ENCODE data around the gene ZNF644.

ZNF644 gene

DNA sequence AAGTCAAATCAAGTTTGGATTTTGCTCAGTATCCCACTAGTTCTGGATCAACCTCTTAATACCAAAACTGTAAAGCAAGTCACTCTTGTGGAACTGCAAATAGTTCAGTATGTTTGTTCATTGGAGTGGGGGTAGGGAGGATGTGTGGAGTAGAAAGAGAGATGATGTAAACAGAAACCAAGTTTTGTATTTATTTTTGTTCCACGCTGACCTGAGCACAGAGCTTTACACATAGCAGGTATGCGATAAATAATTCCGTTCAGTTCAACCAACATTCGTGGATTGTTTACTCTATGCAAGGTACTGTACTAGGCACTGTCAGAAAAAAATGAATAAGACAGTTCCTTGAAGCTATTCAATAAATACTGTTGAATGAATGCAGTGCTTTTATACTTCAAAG lies 4.5 kb upstream of the ZNF644 start:
- peak; percentile 39 for DNase-seq (ENCODE audit: extremely low read depth, insufficient read length)
- H3K4me3 ChIP-seq (replicated peaks; ENCODE audit: low read depth, low read length), result peak overlapping the region; percentile 11; the same call in 1 of the 2 replicates
- TF ChIP-seq, protein P1, sequence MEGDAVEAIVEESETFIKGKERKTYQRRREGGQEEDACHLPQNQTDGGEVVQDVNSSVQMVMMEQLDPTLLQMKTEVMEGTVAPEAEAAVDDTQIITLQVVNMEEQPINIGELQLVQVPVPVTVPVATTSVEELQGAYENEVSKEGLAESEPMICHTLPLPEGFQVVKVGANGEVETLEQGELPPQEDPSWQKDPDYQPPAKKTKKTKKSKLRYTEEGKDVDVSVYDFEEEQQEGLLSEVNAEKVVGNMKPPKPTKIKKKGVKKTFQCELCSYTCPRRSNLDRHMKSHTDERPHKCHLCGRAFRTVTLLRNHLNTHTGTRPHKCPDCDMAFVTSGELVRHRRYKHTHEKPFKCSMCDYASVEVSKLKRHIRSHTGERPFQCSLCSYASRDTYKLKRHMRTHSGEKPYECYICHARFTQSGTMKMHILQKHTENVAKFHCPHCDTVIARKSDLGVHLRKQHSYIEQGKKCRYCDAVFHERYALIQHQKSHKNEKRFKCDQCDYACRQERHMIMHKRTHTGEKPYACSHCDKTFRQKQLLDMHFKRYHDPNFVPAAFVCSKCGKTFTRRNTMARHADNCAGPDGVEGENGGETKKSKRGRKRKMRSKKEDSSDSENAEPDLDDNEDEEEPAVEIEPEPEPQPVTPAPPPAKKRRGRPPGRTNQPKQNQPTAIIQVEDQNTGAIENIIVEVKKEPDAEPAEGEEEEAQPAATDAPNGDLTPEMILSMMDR (IDR thresholded peaks at IDR 0.05; ENCODE audit: insufficient read depth, low read length, poor library complexity, severe bottlenecking), result no peak

DNA sequence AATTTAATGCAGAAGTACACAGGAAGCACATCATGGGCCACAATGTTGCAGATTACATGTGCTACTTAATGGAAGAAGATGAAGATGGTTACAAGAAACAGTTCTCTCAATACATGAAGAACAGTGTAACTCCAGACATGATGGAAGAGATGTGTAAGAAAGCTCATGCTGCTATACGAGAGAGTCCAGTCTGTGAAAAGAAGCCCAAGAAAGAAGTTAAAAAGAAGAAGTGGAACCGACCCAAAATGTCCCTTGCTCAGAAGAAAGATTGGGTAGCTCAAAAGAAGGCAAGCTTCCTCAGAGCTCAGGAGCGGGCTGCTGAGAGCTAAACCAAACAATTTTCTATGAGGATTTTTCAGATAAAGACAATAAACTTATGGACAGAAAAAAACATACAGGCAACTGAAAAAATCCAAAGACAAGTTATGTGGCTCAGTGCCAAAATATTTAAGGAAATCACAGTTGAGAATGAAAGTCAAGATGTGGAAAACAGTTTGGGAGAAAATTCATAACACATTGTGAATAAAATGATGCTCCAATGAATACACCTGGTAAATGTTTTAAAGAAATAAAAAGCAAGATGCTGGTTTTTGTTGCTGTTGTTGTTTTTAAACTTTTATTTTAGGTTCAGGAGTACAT lies 2.8 kb upstream of the ZNF644 start:
- TF ChIP-seq, protein P1 (IDR thresholded peaks at IDR 0.05; ENCODE audit: insufficient read depth, low read length, poor library complexity, severe bottlenecking), result no peak

More for the DNA sequence above, 4.5 kb upstream of the ZNF644 start:
- Histone ChIP-seq H3K36me3 (ENCODE audit: control insufficient read depth, insufficient read depth, low read length) (no peaks in the 10 kb centered on the region), H3K27me3 (replicated peaks; ENCODE audit: control insufficient read depth, insufficient read depth, low read length) (no peaks in the 10 kb centered on the region)

DNA sequence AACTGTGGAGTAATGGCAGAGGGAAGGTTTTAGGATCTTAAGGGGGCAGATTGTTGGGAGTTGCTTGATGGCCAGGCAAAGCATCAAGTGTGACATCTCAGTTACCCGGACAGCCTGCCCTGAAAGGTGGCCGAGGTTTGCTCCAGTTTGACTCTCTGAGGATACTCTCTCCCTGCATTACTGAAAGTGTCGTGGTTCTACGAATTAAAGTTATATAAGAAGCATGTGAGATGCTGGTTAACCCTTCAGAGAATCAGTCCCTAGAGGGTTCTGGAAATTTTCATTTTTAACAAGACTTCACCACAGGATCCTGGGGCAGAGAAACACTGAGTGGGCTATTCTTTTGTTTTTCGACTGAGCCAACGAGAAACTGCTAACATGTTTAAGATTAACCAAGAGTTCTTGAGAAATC lies 689 bp upstream of the ZNF644 start:
- Histone ChIP-seq H3K36me3 (ENCODE audit: control insufficient read depth, insufficient read depth, low read length) (no peaks in the 10 kb centered on the region), H3K27me3 (replicated peaks; ENCODE audit: control insufficient read depth, insufficient read depth, low read length) (no peaks in the 10 kb centered on the region), H3K4me3 (replicated peaks; ENCODE audit: low read depth, low read length) (peak overlapping the region; percentile 93)
- TF ChIP-seq, protein P1 (IDR thresholded peaks at IDR 0.05; ENCODE audit: insufficient read depth, low read length, poor library complexity, severe bottlenecking), result no peak
- DNase-seq (ENCODE audit: extremely low read depth, insufficient read length), result no peak

More for the DNA sequence above, 2.8 kb upstream of the ZNF644 start:
- Histone ChIP-seq H3K36me3 (ENCODE audit: control insufficient read depth, insufficient read depth, low read length) (no peaks in the 10 kb centered on the region), H3K27me3 (replicated peaks; ENCODE audit: control insufficient read depth, insufficient read depth, low read length) (no peaks in the 10 kb centered on the region), H3K4me3 (replicated peaks; ENCODE audit: low read depth, low read length) (no peak overlapping the region)
- DNase-seq (ENCODE audit: extremely low read depth, insufficient read length), result no peak

DNA sequence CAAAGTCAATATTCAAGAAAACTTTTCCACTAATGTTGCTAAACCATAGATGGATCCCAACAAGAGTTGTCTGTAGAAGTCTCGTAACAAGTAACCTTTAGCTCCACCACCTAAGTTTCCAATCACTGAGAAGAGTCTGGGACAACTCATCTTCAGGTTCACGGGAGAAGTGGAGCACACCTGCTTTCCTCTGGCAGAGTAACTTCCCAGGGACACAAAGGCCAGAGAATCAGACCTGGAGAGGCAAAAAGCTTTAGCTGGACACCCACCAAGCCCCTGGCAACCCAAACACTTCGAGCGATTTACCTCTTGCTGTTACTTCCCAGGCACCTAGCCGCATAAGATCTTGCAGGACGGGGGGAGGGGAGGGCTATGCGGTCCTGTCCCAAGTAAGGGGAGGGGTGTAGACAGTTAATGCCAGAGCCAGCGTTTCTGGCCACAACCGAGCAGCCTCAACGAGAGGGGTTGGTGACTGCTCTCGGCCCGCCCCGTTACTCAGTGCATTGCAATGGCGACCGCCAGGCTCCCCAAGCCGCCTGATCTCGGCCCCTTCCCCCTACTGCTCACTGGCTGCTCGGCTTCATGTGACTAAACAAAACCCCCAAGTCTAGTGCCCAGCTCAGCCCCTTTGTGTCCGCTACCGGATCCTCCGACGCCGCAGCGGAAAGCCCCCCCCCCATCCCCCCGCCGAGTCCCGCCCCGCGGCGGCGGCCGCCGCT lies 709 bp downstream of the ZNF644 start:
- DNase-seq (ENCODE audit: extremely low read depth, insufficient read length), result peak; percentile 81
- no peaks in the 10 kb centered on the region for H3K36me3 ChIP-seq (ENCODE audit: control insufficient read depth, insufficient read depth, low read length)
- H3K4me3 ChIP-seq (replicated peaks; ENCODE audit: low read depth, low read length), result peak overlapping the region; percentile 93
- H3K27me3 ChIP-seq (replicated peaks; ENCODE audit: control insufficient read depth, insufficient read depth, low read length), result no peaks in the 10 kb centered on the region
- TF ChIP-seq, protein P1 (IDR thresholded peaks at IDR 0.05; ENCODE audit: insufficient read depth, low read length, poor library complexity, severe bottlenecking), result no peak

DNA sequence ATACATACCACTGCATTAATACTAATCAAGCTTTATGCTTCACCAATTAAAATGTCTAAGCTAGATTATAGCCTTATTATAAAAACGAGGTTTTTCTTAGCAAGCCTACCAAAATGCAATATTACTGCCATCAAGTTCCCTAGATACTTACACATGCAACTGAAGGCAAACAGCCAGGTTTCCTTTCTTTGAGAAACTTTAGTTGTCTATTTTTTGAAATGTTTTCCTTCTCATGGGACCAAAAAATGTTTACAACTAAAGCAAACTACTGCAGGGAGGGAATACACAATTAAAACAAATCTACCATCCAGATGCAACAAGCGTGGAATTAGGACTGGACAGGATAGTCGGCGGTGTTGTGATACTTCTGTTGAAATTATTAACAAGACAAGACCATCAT lies 1.3 kb downstream of the ZNF644 start:
- no peak for DNase-seq (ENCODE audit: extremely low read depth, insufficient read length)
- H3K36me3 ChIP-seq (ENCODE audit: control insufficient read depth, insufficient read depth, low read length), result no peaks in the 10 kb centered on the region
- TF ChIP-seq, protein P1 (IDR thresholded peaks at IDR 0.05; ENCODE audit: insufficient read depth, low read length, poor library complexity, severe bottlenecking), result no peak
- H3K27me3 ChIP-seq (replicated peaks; ENCODE audit: control insufficient read depth, insufficient read depth, low read length), result no peaks in the 10 kb centered on the region
- H3K4me3 ChIP-seq (replicated peaks; ENCODE audit: low read depth, low read length), result peak overlapping the region; percentile 93

Data from GM06990 (cell line).